GM12875 (cell line): Measurements from ENCODE around the gene ZNF541.
A peak's percentile ranks its signal among the peaks of the same experiment; 100 is the strongest.

Source experiments
- H3K4me3 ChIP-seq: one replicate; pipeline ENCODE4 v1.5.1; 2011; ENCODE audit warnings: low read depth, low read length, control low read depth
- CTCF ChIP-seq: IDR thresholded peaks from 2 replicates; pipeline ENCODE4 v1.5.1; 2011; ENCODE audit warnings: low read depth, mild to moderate bottlenecking, control low read depth, inconsistent platforms, low read length, moderate library complexity, borderline replicate concordance; ENCODE audit not compliant: insufficient read depth

The ZNF541 gene

DNA sequence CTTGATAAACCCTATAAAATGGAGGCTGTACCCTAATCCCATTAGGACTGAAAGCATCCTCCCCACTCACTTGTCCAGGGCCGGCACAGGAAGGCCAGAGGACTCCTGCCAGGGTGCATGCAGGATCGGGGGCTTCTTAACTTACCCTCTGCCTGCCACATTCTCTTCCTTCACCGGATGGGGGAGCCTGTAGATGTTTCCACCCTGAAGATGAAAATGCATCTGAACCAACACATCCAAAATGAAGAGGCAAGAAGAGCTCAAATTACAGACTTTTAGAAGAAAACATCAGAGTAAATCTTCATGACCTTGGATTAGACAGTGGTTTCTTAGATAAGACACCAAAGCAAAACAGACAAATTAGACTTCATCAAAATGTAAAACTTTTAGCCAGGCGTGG, 32.2 kb downstream of the ZNF541 start:
- TF ChIP-seq CTCF = 0 out of 2 replicates have a peak, but pooled peaks have one; percentile 5
- no peak overlapping the region for H3K4me3 ChIP-seq

DNA sequence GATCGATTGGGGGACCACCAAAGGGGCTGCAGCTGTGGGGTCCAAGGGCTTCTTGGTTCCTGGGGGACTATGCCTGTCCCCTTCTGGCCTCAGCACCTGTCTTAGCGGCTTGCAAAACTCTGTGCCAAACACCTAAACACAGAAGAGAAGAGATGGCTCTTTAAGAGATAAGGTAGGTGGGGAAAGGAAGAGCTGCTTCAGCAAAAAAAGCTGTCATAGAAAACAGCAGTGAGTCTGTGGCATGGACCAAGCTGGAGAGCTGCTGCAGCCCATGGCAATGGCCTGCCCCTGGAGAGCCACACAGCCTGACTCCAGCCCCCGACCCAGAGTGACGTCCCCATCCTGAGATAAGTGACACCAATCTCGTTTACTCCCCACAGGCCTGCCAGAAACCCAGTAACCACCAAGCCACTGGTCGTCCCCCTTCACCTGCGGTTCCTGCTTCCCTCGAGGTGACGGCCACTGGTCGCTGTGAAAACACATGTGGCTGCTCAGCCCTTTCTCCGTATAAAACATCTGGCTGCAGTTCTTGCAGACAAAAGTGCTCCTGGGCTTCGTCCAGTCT, 33.1 kb downstream of the ZNF541 start:
- H3K4me3 ChIP-seq = no peak overlapping the region
- no peak for TF ChIP-seq CTCF

GRCh38 chr19:47538812-47539211, 34.1 kb downstream of the ZNF541 start:
- no peak overlapping the region for H3K4me3 ChIP-seq
- no peak for TF ChIP-seq CTCF

- no peak overlapping the region for H3K4me3 ChIP-seq
- no peak for TF ChIP-seq CTCF
These were observed 35.5 kb downstream of the ZNF541 start for GRCh38 chr19:47537493-47537892.

DNA sequence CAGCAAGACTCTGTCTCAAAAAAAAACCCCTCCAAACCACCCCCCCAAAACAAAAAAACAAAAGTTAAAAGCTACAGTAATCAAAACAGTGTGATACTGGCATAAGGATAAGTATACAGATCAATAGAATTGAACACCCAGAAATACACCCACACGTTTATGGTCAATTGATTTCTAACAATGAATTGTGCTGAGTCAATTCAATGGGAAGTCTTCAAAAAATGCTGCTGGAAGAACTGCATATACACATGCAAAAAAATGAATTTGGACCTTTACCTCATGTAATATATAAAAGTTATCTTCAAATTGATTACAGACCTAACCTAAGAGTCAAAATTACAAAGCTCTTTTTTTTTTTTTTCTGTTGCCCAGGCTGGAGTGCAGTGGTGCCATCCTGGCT, 38.3 kb downstream of the ZNF541 start:
- no peak overlapping the region for H3K4me3 ChIP-seq
- no peak for TF ChIP-seq CTCF

DNA sequence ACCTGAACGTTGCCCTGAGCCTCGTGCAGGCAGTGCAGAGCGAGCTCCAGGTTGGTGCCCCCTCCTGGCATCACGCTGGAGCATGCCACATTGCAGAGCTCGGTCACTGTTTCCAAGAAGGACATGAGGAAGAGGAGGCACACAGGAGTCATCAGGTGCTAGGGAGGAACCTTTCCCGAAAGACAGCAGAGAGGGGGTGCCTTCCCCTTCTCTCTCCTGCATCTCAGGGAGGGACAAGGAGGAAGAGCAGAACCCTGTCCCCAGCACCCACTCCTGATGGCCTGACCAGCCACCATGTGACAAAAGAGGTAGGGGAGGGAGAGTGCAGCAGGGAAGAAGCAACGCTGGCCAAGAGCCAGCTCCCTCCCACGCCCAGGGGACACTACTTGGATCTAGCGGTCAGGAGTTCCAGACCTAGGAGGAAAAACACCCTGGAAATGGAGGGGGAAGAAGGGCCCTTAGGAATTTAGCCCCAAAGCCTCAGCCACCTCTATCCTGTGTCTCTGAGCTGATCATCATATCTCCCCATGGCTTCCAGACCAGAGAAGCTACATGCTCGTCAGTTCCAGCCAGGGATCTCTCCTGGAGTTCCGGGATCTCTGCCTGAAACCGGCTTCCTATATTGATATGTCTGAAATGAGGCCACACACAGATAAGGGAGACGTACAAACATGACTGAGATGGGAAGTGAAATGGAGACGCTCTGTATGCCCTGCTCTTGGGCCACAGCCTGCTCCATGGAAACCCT, 41.1 kb downstream of the ZNF541 start:
- no peak overlapping the region for H3K4me3 ChIP-seq
- TF ChIP-seq CTCF = no peak

DNA sequence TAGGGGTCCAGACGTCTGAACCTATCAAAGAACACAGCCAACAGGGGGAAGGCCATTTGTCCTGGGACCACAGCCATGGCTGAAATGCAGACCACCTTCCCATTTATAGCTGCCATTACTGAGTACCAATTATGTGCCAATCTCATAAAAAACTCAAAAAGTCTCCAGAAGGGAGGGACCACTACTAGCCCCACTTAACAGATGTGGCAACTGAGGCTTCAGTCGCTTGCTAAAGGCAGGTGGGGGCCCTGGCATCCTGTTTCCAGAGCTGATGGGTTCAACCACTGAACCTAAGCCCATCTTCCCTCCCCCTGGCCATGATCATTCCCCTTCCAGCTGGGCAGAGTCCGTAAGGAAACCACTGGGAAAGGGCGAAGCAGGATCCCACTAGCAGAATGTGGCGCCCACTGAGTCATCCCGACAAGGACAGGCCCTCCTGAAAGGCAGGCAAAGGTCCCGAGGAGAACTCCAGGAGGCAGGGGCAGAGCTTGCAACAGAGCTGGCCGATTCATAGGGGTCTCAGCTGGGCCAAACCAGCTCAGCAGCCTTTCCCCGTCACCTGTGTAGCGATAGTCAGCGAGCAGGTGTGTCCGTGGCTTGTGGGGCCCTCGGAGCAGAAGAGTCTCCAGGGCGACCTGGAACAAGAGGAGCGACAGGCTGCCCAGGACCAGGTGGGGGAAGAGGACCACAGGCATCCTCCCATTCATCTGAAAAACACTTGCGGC, 43.8 kb downstream of the ZNF541 start:
- no peak for TF ChIP-seq CTCF
- no peak overlapping the region for H3K4me3 ChIP-seq
